ENCODE results near the gene EIF4E.
A peak's percentile ranks its signal among the peaks of the same experiment; 100 is the strongest.
"Not testable (repeated sequence)": the region's sequence is repeated elsewhere in the genome, so short reads cannot be mapped to it uniquely, and the experiment has no call there.

The EIF4E gene

DNA sequence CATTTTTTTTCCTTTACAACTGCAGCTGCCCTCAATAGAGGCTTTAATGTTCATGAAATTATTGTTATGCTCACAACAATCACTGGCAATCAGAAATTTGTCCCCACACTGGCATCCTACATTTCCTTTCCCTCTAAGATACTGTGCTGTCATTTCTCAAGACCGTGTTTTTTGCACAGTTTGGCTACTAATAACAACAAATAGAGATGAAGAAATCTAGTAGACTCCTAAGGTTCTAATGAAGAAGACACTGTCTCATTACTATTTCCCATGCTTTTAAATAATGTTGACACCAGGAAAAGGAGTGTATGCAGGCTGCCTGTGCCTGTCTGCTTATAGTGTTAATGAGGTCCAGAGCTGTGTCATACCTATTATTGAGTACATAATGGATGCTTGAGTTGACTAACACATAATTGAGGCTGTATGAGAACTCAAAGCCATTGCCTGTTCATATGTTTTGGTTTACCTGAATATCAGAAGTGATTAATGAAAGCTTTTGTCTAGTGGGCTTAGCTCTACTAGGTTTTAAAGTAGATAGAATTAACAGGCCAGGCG, 1.5 kb upstream of the EIF4E start:
- DNase-seq, result no peak

DNA sequence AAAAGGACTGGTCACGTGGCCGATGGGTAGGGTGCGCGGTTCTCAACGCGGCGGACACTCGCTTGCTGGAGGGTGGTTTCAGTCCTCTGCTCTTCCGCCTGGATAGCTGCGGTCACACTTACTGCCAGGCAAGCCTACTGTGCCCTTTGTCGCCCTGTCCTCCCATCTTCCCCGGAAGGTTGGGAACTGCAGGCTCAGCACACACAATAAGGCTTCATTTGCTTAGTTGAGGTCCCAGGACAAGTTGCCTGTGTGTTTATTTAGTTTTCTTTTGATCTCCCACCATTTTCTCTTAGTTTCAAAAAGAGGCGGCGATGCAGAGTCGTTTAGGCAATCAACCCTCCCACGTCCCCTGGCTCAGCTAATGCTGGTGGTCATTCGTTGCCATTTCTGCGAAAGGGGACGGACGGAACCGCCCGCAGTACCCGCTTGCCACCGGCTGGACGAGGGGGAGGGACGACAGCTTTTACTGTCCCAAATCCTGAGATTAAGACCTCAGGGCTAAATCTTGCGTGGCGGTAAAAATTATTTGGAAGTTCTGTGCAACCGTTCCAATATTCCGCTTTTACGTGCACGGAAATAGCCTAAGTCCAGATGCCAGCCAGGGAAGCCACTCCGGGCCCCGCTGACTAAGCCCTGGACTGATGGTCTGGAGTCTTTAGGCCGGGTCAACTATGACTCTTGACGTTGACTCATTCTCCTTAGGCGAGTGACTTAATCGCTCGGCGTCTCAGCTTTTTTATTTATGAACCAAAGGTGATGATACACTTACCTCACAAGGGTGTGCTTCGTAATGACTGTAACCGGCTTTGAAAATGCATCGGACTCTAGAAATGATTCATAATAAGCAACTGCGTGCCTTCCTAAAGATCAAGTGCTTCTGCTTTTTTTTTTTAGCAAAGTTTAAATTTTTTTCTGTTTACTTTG, 671 bp upstream of the EIF4E start:
- peak; percentile 39 for DNase-seq

DNA sequence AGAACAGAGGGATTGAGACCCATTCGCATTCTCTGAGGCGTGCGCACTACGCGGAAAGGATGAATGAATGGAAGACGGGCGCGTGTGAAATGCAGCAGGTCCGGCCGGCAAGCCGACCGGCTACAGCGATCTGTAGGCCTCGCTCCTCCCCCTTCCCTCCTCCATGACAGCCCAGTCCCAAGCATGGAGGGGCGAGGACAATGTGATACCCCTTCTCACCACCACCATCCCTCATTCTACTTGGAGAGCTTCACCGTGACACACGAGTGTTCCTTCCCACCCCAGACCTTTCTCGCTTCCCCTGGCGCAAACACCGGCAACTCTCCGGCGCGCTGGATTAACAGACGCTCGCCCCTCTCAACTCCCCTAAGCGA, 815 bp downstream of the EIF4E start:
- DNase-seq, result peak; percentile 43

DNA sequence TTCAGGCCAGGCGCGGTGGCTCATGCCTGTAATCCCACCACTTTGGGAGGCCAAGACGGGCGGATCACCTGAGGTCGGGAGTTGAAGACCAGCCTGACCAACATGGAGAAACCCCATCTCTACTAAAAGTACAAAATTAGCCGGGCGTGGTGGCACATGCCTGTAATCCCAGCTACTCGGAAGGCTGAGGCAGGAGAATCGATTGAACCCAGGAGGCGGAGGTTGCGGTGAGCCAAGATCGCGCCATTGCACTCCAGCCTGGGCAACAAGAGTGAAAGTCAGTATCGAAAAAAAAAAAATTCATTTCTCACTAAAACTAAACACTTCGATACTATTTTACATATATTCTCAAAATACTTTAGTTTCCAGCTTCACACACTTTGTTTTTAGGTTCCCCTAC, 2.7 kb downstream of the EIF4E start:
- not testable (repeated sequence) for DNase-seq

DNA sequence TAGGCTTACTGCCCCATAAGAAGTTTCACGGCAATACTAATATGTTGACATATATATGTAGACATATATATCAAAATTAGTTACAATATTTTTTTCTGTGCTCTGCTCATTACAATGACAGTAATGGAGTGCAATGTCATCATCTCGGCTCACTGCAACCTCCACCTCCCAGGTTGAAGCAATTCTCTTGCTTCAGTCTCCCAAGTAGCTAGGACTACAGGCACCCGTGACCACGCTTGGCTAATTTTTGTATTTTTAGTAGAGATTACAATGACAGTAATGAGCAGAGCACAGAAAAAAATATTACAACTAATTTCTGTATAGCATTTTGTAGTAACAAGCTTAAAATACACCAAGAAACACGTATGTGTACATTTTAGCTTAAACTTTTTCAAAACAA, 7.6 kb downstream of the EIF4E start:
- no peak for DNase-seq

DNA sequence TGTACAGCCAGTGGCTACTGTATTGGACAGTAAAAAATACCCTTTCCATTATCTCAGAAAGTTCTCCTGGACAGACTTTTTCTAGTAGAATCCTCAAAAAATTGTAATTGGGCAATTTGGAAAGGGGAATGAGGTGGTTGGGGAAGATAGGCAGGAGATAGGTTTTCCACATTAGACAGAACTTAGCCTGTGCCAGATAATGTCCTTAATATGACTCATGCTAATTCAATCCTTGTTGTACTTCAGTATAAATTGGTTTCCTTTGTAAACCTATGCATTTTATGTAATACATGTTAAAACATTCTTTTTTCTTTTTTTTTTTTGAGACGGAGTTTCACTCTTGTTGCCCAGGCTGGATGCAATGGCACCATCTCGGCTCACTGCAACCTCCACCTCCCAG, 8.9 kb downstream of the EIF4E start:
- DNase-seq, result no peak

DNA sequence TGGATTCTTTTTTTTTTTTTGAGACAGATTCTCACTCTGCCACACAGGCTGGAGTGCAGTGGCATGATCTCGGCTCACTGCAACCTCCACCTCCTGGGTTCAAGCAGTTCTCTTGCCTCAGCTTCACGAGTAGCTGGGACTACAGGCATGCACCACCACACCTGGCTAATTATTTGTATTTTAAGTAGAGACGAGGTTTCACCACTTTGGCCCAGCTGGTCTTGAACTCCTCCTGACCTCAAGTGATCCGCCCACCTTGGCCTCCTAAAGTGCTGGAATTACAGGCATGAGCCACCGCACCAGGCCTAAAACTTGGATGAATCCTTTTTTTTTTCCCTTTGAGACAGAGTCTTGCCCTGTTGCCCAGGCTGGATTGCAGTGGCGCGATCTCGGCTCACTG, 18.2 kb downstream of the EIF4E start:
- DNase-seq, result not testable (repeated sequence)

DNA sequence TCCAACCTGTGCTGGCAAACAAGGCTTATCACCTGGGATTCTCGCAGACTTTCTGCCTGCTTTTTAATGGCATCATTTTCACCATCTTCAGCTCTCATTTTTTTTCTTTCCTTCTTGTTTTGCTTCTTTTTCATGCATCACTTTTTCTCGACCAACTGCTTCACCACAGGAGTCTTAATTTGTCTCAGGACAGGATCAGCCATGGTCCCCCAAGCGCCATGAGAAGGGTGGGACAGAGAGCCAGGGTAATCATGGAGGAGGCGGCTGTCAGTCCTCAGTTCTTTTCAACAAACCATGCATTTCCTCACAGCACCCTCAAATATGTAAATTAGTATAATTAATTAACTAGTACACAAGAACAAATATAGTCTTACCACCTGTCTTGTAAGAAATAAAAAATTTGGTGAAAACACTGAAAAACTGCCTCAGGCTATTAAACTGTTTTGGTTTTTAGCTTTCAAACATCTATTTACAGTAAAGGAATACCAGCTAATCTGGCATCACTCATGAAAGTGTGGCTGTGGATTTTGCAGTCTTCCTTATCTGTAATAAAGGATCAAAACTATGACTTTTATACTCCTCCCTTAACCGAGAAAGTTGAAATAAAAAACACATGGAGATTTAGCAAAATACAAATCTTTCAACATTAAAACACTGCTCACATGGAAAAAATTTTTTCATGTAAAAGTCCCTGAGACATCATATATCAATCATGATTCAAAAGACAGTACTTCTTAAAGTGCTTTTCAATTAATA, 19.1 kb downstream of the EIF4E start:
- DNase-seq, result no peak

DNA sequence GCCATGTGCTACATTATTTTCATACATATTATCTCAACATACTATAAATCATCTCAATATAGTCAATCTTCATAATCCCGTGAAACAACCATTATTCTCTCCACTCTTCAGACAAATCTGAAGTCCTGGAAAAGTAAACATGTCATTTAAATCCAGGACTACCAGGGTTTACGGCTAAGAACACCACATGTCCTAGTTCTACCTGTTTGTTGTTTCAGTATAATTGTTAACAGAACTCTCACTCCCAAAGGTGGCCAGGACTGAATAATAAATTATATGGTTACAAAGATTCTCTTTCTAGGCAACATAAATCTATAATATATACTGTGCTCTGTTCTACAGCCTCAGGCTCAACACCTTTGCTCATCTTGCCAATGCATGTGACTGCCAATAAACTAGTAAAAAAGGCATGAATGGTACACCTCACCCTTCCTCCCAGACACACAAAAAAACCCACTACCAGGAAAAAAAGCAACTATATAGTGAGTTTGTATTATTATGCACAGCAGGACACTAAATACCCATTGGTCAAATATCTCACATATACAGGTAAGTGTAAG, 20.1 kb downstream of the EIF4E start:
- DNase-seq, result no peak

DNA sequence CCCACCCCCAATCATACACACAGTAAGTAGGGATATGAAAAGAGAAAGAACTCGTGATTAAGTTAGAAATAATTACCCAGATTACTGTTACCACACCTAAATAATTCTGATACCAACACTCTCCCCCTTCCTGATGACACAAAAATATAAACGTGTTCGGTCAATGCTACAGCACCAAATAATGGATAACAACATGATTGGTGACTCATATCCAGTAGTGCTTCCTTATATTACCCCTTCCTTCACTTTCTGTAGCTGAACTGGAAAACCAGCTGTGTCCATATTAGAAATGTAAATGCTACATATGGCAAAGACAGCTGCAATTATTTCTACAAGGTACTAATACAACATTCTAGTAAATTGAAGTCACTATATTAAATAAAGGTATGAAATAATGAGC, 20.8 kb downstream of the EIF4E start:
- DNase-seq, result no peak

DNA sequence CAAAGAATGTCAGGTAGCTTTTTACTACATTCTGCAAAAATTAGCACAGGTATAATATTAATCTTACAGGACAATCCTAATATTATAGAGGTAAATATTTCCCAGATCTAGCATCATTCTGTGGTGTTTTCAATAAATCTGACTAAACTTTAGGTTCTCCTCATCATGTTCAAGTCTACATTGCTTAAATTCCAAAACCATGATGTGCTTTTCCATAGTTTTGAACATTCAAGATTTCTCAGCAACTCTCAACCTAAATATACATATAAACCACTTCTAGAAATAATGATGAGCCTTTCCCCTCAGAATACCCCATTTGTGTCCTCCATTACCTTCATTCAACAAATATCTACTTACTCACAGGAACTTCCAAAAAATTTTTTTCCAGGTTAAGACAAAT, 23.1 kb downstream of the EIF4E start:
- no peak for DNase-seq

DNA sequence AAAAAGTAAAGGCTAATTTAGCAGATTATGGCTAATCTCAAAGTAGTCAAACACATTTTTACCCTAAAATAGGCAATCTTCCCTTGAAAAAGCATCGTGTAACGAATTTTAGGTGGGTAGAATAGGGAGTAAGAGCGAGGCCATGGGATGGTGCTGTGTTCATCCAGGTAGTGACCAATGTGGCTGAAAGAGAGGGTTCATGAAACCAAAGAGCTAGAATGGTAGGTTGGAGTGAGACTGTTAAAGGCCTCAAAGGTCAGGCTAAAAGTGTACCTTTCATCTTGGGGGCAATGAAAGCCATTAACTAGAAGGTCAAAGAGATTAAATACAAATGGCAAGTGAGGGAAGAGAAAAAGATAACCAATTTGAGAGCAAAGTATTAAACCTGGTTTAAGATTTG, 23.6 kb downstream of the EIF4E start:
- no peak for DNase-seq

DNA sequence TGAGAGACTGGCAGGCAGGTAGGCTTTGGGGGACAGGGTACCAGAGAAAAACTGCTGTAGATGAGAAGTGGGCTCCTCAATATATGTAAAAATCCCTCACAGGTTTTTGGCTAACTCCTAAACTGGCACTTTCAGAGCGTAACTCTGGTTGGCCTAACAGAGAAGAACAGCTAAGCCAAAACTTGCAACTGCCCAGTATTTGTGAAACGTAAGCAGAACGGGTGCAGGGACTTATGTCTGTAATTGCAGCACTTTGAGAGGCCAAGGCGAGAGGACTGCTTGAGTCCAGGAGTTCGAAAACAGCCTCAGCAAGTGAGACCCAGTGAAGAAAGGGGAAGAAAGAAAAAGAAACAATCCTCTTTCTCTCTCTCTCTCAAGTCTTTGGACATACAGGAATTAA, 25.0 kb downstream of the EIF4E start:
- no peak for DNase-seq

DNA sequence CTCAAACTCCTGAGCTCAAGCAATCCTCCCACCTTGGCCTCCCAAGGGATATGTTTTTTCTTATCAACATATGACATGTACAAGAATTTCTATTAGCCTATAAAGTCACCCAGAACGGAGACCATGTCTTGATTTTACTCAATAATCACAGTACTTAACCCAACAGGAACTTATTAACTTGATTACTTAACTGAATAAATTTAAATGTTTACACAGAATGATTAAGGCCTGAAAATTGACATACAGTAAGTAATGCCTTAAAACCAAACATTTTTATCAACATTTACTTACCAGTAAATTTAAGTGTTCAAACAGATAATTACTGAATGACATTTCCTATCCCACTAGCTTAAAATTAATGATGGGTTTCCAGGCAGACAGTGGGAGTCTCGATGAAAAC, 25.4 kb downstream of the EIF4E start:
- no peak for DNase-seq

DNA sequence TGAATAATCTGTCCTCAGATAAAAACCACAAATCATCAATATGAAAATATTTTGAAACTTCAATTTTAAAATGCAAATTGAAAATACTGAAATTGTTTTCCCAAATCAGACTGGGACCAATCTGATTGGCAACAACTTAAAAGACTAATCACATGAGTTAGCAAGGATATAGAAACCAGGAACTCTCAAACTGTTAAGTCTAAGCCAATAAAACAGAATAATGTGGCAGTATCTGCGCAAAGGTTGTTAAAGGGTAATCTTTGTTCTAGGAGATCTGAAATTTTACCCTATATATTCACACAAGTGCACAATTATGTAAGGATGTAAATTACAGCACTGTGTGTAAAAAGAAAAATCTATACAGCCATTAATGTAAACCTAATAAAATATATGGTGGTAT, 29.7 kb downstream of the EIF4E start:
- DNase-seq, result no peak

DNA sequence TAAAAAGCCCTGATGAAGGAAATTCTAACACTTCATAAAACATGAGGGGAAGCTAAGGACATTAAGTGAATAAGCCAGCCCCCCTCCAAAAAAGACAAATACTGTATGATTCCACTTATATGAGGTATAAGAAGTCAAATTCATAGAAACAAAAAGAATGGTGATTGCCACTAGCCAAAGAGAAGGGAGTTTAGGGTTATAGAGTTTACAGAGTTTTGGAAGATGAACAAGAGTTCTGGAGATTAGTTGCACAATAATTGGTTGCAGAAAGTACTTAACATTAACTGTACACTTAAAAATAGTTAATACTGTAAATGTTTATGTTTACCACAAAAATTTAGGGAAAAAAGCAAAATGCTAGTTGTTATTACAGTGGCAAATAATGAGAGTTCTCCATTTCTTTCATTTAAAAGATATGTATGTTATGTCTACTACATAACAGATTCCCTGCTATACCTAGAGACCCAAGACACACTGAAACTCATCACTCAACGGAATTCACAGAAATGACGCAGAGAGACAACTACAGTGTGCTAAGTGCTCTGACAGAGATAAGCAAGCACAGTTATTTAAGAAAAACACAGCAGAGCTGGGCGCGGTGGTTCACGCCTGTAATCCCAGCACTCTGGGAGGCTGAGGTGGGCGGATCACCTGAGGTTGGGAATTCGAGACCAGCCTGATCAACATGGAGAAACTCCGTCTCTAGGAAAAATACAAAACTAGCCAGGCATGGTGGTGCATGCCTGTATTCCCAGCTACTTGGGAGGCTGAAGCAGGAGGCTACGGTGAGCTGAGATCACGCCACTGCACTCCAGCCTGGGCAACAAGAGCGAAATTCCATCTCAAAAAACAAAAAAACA, 37.2 kb downstream of the EIF4E start:
- no peak for DNase-seq

DNA sequence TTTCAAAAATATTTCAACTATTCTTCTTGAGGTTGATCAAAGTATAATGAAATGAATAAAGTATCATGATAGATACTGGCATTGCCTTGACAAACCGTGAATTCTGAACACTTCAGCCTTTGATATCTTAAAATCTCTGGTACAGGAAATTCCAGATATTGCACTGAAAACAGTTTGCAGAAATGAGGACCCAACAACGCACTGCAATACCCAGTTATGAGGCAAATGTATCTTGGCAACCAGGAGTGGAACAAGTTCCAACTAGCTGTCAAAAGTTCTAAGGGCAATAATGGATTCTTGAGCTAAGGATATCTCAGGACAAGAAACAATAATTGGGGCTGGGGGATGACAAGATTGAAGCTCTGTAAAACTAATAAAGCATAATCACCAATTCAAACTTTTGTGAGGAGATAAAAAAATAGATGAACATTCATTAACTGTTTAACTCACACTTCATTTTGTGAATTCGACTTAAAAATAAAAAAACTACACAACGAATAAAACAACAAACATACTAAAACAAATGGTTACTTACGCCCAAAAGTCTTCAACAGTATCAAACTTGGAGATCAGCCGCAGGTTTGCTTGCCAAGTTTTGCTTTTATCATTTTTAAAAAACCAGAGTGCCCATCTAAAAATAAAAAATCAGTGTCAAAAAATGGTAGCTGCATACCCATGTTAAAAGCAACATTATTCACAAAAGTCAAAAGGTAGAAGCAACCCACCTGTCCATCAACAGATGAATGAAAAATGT, 38.1 kb downstream of the EIF4E start:
- DNase-seq, result no peak

DNA sequence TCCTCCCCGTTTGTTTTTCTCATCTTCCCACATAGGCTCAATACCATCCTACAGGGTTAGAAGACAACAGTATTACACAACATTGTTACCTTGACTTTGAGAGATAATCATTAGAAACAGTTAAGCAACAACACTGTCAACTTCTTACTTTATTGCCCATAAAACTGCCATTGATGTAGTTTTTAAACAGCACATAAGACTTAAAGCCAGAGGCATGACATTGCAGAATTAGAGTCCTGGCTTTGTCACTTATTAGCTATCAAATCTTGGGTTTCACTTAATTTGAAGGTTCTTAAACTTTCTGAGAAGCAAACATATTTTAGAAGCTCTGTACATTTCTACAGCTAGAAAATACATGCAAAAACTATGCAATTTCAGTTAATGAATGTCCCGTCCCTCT, 41.8 kb downstream of the EIF4E start:
- no peak for DNase-seq

DNA sequence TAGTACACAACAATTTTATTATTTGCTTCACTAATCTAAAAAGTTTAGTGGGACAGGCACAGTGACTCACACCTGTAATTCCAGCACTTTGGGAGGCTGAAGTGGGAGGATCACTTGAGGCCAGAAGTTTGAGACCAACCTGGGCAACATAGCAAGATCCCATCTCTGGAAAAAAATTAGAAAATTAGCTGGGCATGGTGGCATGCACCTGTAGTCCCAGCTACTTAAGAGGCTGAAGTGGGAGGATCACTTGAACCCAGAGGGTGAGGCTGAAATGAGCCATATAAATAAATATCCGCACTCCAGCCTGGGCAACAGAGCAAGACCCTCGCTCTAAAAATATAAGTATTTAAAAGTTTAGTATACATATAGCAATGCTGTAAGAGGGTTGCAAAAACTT, 42.6 kb downstream of the EIF4E start:
- DNase-seq, result not testable (repeated sequence)

DNA sequence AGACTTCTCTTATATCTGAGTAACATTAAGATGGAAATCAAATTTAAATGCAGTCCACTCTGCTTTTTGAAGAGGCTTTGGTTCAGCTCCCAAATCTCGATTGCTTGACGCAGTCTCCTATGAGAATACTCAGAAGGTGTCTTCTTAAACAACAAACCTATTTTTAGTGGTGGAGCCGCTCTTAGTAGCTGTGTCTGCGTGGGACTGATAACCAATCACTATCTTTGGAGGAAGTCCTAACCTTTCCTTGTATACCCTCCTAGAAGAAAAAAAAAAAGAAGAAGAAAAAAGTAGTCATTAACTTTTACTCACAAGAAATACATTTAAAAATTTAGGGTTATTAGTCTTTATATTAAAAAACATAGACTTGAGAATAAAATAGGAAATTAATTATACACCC, 48.0 kb downstream of the EIF4E start:
- DNase-seq, result not testable (repeated sequence)

DNA sequence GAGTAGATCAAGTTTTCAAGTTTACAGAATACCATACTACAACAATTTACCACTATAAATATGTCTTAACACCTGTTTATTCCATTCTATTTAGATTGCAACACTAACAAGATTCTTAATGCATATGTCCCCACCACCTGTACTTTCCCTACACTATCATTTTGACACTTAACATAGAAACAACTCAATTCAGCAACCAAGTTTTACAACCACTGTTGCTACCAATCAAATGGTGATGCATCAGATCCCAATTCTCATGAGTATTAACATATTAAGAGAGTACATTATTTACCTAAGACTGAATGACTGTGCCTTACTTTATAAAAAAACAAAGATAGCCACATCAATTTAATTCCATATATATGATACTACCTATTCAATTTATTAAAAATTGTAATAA, 49.4 kb downstream of the EIF4E start:
- no peak for DNase-seq

DNA sequence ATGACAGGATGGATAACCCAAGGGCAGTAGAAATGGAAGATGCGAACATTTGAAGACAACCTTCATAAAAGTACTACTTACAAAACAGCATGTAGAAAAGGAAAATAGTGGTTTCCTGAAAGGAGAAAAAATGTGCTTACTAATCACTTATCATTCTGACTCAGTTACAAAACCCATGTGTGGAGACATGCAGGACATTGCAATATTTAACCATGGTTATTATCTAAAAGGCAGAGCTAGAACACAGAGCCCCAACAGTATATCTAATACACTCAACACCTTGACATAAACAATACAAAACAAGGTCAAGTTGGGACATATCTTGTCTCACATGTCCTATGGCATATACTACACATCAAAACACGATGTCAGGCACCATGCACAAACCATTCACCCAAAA, 55.9 kb downstream of the EIF4E start:
- no peak for DNase-seq
